GM19099 (cell line): ENCODE data around the gene SFT2D1.

Experiments used
- POLR2A ChIP-seq: IDR thresholded peaks from 3 replicates; pipeline ENCODE4 v1.6.1; 2011; ENCODE audit warnings: low read depth; ENCODE audit not compliant: insufficient read length; ENCODE audit errors: extremely low read depth

The SFT2D1 gene

GRCh38 chr6:166317261-166318212 is 24.8 kb downstream of the SFT2D1 start:
- TF ChIP-seq POLR2A, result no peak

GRCh38 chr6:166315436-166315835 is 26.9 kb downstream of the SFT2D1 start:
- TF ChIP-seq POLR2A, result no peak

GRCh38 chr6:166314454-166314853 is 27.9 kb downstream of the SFT2D1 start:
- no peak for TF ChIP-seq POLR2A

- no peak for TF ChIP-seq POLR2A
These were observed 28.9 kb downstream of the SFT2D1 start for GRCh38 chr6:166313255-166314070.

GRCh38 chr6:166312832-166313231 is 29.5 kb downstream of the SFT2D1 start:
- no peak for TF ChIP-seq POLR2A

GRCh38 chr6:166310634-166311033 is 31.7 kb downstream of the SFT2D1 start:
- TF ChIP-seq POLR2A, result no peak

GRCh38 chr6:166309977-166310376 is 32.4 kb downstream of the SFT2D1 start:
- no peak for TF ChIP-seq POLR2A

GRCh38 chr6:166308769-166309589 is 33.4 kb downstream of the SFT2D1 start:
- peak; percentile 13 for TF ChIP-seq POLR2A

- peak; percentile 55 for TF ChIP-seq POLR2A
These were observed 34.1 kb downstream of the SFT2D1 start, which contains the start of gene PRR18 for GRCh38 chr6:166308033-166308768. PRR18 (minus strand) TSS chr6:166308392; CDS start chr6:166308142, 250 bp downstream.

GRCh38 chr6:166307082-166308032 is 35.0 kb downstream of the SFT2D1 start:
- TF ChIP-seq POLR2A, result peak; percentile 33

GRCh38 chr6:166306378-166307081 is 35.8 kb downstream of the SFT2D1 start:
- no peak for TF ChIP-seq POLR2A

- TF ChIP-seq POLR2A, result no peak
These were observed 36.7 kb downstream of the SFT2D1 start for GRCh38 chr6:166305562-166306117.
